Mucosa of descending colon (tissue), 3 donors: ENCODE data around the gene CASP1. TPM values are rescaled to one million over a fixed set of nuclear protein-coding genes. Genes with fewer than 3 reads are reported as not detected.
A peak's percentile ranks its signal among the peaks of the same experiment; 100 is the strongest.
"Not testable (repeated sequence)": the region's sequence is repeated elsewhere in the genome, so short reads cannot be mapped to it uniquely, and the experiment has no call there.

ENCODE experiments used
- ATAC-seq: fragments of 200-7000 bp; cut with Tn5 transposase; one replicate; pipeline ENCODE4 v1.9.1; 2020; ENCODE audit warnings: mild to moderate bottlenecking, moderate library complexity
- DNase-seq, 3 donors: peaks; one replicate each; pipeline ENCODE4 v3.0.0-alpha.2; 2020
- H3K36me3 ChIP-seq: fragments of 200-600 bp; one replicate; pipeline ENCODE4 v1.8.0; 2021; ENCODE audit warnings: low read depth, mild to moderate bottlenecking
- H3K4me1 ChIP-seq: fragments of 200-600 bp; one replicate; pipeline ENCODE4 v1.8.0; 2021; ENCODE audit warnings: low read depth, mild to moderate bottlenecking
- H3K4me3 ChIP-seq: fragments of 200-600 bp; one replicate; pipeline ENCODE4 v1.8.0; 2021; ENCODE audit warnings: mild to moderate bottlenecking
- H3K9me3 ChIP-seq: fragments of 200-600 bp; one replicate; pipeline ENCODE4 v1.8.0; 2021; ENCODE audit warnings: mild to moderate bottlenecking
- CTCF ChIP-seq: fragments of 200-600 bp; IDR thresholded peaks from one replicate; pipeline ENCODE4 v1.8.0; 2022; ENCODE audit warnings: antibody characterized with exemption, mild to moderate bottlenecking
- intact Hi-C, 2 donors: fragments of 100-400 bp; cut with DNase I in 1 of 2; cut with micrococcal nuclease in 1 of 2; formaldehyde crosslinking; loops; one replicate each; pipeline versions ENCODE4 v1.11.0 to v1.11.1; 2022; cut with DNase I, micrococcal nuclease
- total RNA-seq, 3 donors: library from RNA; stranded (reverse); fragmentation: NEBNext Ultra II Directional in 2 of 3; extraction: Animal tissue kit (Norgen Biotek cat#: 25700) in 2 of 3; gene quantifications; one replicate each; pipeline versions ENCODE4 v1.2.1 to v1.2.4, GENCODE V29; 2021 to 2023
- donor health status: DM: no; HTN: no; CAD: no; lungs with moderate emphysema.
- donor health status: DM: no; HTN: no; CAD: no.
- donor health status: DM: no; HTN: yes; CAD: no.

The CASP1 gene
- total RNA-seq, 3 donors from 2014 or later = 50.6 to 152 (median 75.1) TPM

GRCh38 chr11:105073456-105074165 is 38.7 kb upstream of the CASP1 start:
- DNase-seq = no peak
- H3K4me3 ChIP-seq = no peak overlapping the region
- no peak for ATAC-seq
- intact Hi-C loops = no loop called here
- H3K9me3 ChIP-seq = no peaks in the 10 kb centered on the region
- no peaks in the 10 kb centered on the region for H3K4me1 ChIP-seq
- no peaks in the 10 kb centered on the region for H3K36me3 ChIP-seq
- TF ChIP-seq CTCF = no peak

GRCh38 chr11:105072080-105072479 is 37.1 kb upstream of the CASP1 start:
- H3K4me3 ChIP-seq, H3K36me3 ChIP-seq, intact Hi-C loops, H3K4me1 ChIP-seq, ATAC-seq, H3K9me3 ChIP-seq, DNase-seq: not testable (repeated sequence)

- no peaks in the 10 kb centered on the region for H3K4me1 ChIP-seq
- no peak for DNase-seq
- H3K9me3 ChIP-seq = no peaks in the 10 kb centered on the region
- peak; percentile 79 for ATAC-seq
- no peak overlapping the region for H3K4me3 ChIP-seq
- TF ChIP-seq CTCF = no peak
- no peaks in the 10 kb centered on the region for H3K36me3 ChIP-seq
- intact Hi-C loops = no loop called here
These were observed 36.3 kb upstream of the CASP1 start for GRCh38 chr11:105071089-105071732.

- no peaks in the 10 kb centered on the region for H3K36me3 ChIP-seq
- DNase-seq (no peak), ATAC-seq (peak; percentile 62)
- H3K4me3 ChIP-seq = no peak overlapping the region
- TF ChIP-seq CTCF = no peak
- H3K4me1 ChIP-seq = no peaks in the 10 kb centered on the region
- intact Hi-C loops = no loop called here
- H3K9me3 ChIP-seq = no peaks in the 10 kb centered on the region
These were observed 35.4 kb upstream of the CASP1 start for GRCh38 chr11:105070306-105070705.

GRCh38 chr11:105069749-105070148 is 34.8 kb upstream of the CASP1 start:
- H3K9me3 ChIP-seq, H3K4me3 ChIP-seq, H3K4me1 ChIP-seq, intact Hi-C loops, ATAC-seq, DNase-seq, H3K36me3 ChIP-seq: not testable (repeated sequence)

- H3K9me3 ChIP-seq, DNase-seq, H3K4me1 ChIP-seq, intact Hi-C loops, H3K4me3 ChIP-seq, ATAC-seq, H3K36me3 ChIP-seq: not testable (repeated sequence)
These were observed 28.4 kb upstream of the CASP1 start for GRCh38 chr11:105063245-105063941.

- TF ChIP-seq CTCF = no peak
- Histone ChIP-seq H3K36me3 (no peaks in the 10 kb centered on the region), H3K4me1 (no peaks in the 10 kb centered on the region), H3K9me3 (no peaks in the 10 kb centered on the region), H3K4me3 (no peak overlapping the region)
- DNase-seq (no peak), ATAC-seq (no peak)
- intact Hi-C loops = no loop called here
These were observed 22.5 kb upstream of the CASP1 start for GRCh38 chr11:105057432-105057831.
